DMS79 treated with DMSO at 0.1 percent for 48 hours (cell line): ENCODE data around the gene CAP2.
"Not testable (repeated sequence)": the region's sequence is repeated elsewhere in the genome, so short reads cannot be mapped to it uniquely, and the experiment has no call there.

Experiments
- DNase-seq: peaks from one replicate; lab custom pipeline; 2025; lab: John Stamatoyannopoulos, UW

The CAP2 gene

DNA sequence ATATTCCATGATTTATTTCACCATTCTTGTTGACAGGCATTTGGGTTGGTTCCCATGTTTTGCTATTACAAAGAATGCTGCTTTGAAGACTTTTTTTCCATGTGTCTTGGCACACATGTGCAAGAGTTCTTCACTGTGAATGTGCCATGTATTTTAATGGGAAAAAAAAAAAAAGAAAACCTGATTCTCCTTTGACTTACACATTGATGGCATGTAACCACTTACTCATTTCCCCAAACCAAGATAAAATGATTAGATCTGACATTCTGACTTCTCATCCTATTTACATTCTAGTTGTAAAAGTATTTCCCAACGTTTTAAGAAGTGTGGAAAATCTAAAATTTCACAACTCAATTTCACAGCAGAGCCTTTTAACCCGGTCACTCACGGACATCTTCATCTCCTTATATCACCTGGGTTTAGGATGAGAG, 4.4 kb downstream of the CAP2 start:
- DNase-seq, result no peak

- not testable (repeated sequence) for DNase-seq
Measured at GRCh38 chr6:17405181-17405943, 12.0 kb downstream of the CAP2 start.

DNA sequence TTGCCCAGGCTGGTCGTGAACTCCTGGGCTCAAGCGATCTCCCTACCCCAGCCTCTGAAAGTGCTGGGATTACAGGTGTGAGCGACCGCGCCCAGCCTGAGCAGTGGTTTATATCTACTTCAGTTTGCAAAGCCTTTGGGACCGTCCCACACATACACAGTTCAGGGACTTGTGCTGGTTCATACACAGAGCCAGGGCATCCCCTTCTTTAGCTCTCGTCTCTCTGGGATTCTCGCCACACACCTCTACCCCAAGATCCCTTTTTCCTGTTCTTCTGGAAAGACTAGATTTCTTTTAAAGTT, 12.5 kb downstream of the CAP2 start:
- no peak for DNase-seq

DNA sequence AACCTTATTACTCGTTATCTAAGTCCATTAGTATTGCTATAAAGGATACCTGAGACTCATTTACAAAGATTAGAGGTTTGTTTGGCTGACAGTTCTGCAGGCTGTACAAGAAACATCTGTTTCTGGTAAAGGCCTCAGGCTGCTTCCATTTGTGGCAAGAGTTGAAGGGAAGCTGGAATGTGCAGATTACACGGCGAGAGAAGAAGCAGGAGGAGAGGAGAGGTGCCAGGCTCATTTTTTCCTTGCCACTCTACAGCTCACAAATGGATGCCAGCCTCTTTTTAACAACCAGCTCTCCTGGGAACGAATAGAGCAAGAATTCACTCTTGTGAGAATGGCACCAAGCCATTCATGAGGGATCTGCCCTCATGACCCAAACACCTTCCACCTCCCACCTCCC, 14.7 kb downstream of the CAP2 start:
- DNase-seq, result no peak

- DNase-seq, result no peak
Measured at GRCh38 chr6:17410281-17410680, 16.9 kb downstream of the CAP2 start.

- no peak for DNase-seq
Measured at GRCh38 chr6:17413313-17413750, 19.9 kb downstream of the CAP2 start.

- not testable (repeated sequence) for DNase-seq
Measured at GRCh38 chr6:17414395-17414794, 21.0 kb downstream of the CAP2 start.

DNA sequence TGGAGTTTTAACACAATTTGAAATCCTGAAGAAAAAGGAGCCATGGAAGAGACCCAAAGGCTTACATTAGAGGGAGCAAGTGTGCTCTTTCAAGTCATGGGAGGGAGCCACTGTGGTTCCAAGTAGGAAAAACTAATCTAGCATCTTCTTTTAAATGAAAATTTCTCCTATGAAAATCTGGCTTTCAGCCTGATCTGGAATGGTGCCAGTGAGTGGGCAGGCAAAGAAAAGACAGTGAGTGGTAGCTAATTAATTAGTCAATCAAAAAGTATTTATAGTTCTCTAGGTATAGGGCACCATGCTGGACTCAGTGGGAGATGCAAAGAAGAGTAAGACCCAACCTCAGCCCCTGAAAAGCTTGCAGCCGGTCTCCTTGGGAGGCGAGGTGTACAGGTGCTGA, 21.9 kb downstream of the CAP2 start:
- DNase-seq, result no peak

DNA sequence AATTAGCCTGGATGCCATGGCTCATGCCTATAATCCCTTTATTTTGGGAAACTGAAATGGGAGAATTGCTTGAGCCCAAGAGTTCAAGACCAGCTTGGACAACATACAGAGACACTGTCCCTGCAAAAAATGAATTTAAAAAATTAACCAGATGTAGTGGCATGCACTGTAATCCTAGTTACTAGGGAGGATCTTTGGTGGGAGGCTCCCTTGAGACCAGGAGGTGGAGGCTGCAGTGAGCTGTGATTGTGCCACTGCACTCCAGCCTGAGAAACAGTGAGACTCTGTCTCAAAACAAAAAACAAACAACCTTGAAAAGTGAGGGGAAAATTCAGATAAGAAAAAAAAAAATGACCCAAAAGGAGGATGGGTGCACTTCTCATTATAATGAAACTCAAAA, 23.4 kb downstream of the CAP2 start:
- no peak for DNase-seq

GRCh38 chr6:17417817-17418216, 24.4 kb downstream of the CAP2 start:
- DNase-seq, result no peak

DNA sequence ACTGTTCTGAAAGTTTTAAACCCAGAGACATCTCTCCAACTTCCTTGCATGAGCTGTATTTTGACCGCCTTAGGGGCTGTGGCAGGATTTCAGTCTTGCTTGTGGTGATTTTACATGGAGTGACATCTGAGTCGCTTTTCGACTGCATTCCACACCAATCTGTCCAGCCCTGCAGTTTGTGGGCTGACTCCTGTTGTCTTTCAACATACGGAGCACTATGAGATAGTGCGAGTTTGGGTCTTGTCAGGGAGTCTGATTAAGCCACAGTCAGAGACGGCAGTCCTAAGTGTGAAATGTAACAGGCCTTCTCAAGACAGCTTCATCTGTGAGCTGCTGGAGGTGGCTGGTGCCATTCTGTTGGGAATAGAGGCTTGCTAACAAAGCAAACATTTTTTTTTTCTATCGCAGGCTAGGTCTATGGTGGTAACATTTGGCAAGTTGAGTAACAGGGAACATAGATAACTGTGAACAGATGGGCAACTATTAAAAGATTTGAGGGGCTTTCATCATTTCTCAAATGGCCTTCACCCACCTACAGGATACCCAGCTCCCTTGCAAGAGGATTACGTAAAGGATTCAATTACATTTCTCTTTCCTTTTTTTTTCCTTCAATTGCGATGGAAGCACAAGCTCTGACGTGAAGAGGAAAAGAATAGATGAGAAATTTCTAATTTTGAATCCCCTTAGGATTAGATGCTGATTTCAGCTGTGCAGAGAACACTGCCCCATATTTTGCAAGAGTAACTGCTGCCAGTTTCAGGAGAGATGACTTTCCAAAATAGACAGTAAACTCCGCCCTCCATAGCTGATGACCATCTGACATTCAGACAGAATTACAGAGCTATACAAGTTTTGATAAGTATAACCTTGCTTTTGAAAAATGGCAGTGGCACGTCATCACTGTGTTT, 25.1 kb downstream of the CAP2 start:
- no peak for DNase-seq

GRCh38 chr6:17419189-17419575, 25.8 kb downstream of the CAP2 start:
- DNase-seq, result no peak

- no peak for DNase-seq
Measured at GRCh38 chr6:17420368-17420767, 27.0 kb downstream of the CAP2 start.

DNA sequence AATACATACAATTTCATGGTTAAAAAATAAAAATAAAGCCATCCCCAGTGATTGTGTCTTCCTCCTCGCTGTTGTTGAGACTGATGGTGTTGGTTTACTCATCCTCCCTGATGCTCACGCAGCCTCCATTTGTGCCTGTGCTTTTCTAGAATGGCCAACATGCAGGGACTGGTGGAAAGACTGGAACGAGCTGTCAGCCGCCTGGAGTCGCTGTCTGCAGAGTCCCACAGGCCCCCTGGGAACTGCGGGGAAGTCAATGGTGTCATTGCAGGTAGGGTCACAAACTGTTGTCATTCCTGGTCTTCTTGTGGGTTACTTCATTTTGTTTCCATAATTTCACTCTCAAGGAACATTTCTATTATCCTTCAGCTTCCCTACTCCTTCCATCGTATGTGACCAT, 28.0 kb downstream of the CAP2 start:
- DNase-seq, result no peak

DNA sequence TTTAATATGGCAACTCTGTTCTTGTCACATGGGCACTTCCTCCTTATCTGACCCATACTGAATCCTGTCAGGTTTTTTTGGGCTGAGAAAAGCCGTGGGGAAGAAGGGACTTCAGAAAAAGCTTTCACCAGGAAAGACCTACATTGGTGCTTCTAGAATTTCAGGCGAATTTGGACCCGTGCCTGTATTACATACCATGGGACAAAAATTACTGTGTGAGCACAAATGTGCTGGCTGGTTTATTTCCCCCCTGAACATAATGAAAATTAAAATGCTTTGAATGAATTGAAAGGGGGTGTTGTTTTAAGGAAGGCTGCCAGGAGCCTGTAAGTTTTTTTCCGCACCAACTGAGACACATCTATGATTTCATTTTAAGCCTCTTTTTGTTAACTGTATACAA, 29.6 kb downstream of the CAP2 start:
- no peak for DNase-seq

- no peak for DNase-seq
Measured at GRCh38 chr6:17427062-17427461, 33.7 kb downstream of the CAP2 start.

DNA sequence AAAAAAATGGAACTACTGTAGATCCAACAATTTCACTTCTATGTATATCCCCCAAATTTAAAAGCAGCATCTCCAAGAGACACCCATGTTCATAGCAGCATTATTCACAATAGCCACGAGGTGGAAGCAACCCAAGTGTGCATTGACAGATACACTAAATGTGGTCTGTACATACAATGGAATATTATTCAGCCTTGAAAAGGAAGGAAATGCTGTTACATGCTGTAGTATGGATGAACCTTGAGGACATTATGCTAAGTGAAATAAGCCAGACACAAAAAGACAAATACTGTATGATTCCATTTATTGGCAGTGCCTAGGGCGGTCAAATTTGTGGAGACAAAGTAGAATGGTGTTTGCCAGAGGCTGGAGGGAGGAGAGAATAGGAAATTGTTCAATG, 34.2 kb downstream of the CAP2 start:
- DNase-seq, result no peak

DNA sequence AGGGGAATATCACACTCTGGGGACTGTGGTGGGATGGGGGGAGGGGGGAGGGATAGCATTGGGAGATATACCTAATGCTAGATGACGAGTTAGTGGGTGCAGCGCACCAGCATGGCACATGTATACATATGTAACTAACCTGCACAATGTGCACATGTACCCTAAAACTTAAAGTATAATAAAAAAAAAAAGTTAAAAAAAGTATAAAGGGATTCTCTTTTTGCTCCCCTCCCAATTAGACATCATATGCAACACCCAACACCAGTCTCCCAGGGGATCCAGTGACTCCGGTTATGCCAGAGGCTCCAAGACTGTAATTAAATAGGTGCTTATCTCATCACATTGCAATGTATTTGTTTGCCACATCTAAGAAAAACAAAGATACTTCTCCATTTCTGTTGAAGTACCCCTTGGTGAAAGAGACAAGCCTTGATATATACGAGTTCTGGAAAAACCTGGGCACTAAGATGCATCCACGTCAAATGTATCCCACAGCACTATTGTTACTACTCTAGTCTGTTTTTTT, 35.3 kb downstream of the CAP2 start:
- DNase-seq, result not testable (repeated sequence)

DNA sequence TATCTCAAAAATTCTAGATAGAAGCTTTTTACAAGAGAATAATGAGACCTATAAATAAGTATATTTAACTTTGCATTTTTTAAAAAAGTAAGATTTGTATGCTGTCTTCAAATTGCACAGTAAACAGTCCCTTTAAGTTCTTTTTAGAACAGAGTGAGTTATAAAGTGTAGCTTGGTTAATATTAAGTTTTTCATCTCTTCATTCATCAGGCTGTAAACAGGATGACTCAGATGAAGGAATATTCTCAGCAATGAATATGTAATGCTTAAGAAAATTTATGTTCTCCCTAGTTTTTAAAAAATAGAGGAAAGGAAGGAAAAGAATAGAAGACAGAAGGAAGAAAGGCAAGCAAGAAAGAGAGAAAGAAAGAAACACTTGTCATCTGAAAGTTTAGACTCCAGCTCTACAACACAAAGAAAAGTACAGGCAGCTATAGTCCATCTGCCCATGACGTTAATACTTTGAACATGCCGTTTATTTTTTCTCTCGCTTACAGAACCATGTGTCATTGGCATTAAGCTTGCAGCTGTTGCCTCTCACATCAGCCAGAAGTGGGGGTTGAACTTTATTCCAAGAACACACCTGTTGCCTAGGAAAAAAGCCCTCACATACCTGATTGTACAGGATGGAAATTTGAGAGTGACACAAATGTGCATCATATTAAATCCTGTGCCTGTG, 36.1 kb downstream of the CAP2 start:
- DNase-seq, result no peak

DNA sequence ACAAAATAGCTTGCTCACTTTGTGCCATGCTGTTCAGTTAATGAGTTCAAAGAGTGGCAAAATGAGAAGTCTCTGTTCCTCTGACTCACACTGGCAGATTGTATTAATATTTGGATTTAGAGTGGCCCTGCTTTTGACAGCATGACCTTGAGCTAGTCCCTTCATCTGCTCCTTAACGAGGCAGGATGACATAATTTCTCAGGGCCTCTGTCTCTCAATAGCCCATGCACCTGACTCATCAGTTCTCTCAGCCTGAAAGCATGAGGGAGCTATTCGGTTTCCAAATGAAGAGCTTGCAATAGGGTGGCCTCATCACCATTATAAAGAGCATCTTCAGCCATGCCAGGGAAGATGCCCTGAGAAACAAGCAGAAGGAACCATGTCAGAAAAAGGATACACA, 38.2 kb downstream of the CAP2 start:
- DNase-seq, result no peak

DNA sequence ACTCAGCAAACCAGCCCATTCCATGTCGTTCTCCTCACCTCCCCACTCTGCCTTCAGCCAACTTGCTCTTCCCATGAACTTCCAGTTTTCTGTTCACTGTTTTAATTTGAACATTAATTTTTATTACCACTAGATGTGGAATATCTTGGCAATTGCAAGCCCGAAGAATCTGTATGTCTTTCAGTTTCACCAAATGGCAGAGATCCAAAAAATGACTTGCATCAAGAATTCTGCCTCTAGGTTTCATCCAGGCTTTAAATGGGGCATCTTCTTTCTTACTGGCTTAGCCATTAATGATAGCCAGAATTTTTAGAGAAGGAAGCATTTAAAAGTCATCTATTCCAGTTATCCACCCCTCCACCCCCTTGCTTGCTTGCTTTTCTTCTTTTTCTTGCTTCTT, 39.0 kb downstream of the CAP2 start:
- DNase-seq, result no peak

DNA sequence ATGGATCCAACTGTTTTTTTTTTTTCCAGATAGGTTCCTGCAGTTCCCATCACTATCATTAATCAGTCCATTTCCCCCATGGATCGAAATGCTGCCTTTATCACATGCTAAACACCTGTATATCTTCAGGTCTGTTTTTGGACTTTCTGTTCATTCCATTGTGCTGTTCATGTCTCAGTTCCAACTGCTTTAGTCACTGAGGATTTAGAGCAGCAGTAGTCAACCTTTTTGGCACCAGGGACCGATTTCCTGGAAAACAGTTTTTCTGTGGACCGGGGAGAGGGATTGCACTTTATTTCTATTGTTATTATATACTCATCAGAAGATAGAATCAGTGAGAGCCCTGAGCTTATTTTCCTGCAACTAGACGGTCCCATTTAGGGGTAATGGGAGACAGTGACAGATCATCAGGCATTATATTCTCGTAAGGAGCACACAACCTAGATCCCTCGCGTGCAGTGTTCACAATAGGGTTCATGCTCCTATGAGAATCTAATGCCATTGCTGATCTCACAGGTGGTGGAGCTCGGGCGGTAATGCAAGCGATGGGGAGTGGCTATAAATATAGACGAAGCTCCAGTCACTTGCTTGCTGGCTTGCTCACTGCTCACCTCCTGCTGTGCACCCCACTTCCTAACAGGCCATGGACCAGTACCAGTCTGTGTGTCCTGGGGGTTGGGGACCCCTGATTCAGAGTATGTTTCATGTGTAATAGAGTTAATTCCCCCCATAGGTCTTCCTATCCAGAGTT, 46.0 kb downstream of the CAP2 start:
- DNase-seq, result no peak
